ENCODE measurements around the gene CACNA1B. TPM values are rescaled to one million over a fixed set of nuclear protein-coding genes. Genes with fewer than 3 reads are reported as not detected.
A peak's percentile ranks its signal among the peaks of the same experiment; 100 is the strongest.
"Not testable (repeated sequence)": the region's sequence is repeated elsewhere in the genome, so short reads cannot be mapped to it uniquely, and the experiment has no call there.

CACNA1B gene
- 0.03 and 0.05 TPM in 2 replicates for polyA plus RNA-seq (2012; rRNA removed)
- polyA plus RNA-seq (2012; cell fraction: cytosol; rRNA removed) = 0.05 and 0.16 TPM in 2 replicates
- 0.17 and 0.28 TPM in 2 replicates for polyA plus RNA-seq (2012; cell fraction: nucleus; rRNA removed)

DNA sequence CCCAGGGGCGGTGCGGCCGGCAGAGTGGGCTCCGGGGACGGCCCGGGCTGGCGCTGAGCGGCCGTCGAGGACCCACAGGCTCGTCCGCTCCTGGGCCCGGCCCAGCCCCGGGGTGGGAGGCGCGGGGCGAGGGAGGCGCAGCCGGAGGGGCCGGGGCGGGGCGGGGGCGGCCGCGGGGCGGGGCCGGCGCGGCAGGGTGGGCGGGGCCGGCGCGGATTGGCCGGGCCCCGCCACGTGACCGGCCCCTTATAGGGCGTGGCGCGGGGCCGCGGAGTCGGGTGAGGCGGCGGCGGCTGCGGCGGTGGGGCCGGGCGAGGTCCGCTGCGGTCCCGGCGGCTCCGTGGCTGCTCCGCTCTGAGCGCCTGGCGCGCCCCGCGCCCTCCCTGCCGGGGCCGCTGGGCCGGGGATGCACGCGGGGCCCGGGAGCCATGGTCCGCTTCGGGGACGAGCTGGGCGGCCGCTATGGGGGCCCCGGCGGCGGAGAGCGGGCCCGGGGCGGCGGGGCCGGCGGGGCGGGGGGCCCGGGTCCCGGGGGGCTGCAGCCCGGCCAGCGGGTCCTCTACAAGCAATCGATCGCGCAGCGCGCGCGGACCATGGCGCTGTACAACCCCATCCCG is at the start of gene CACNA1B:
CACNA1B (plus strand) TSS at position 277 of the 617 bp plus-strand sequence; CDS start at position 429, 152 bp downstream.
- H3K36me3 ChIP-seq (replicated peaks in 1 of 2; ENCODE audit: control insufficient read depth in 1 of 2, insufficient read depth in 2 of 2, low read length in 1 of 2); H3K27ac ChIP-seq (ENCODE audit: low read depth in 2 of 2, low read length in 1 of 2); POLR2A ChIA-PET; H2AFZ ChIP-seq (ENCODE audit: low read depth); H4K20me1 ChIP-seq (ENCODE audit: insufficient read depth); H3F3A ChIP-seq (replicated peaks; ENCODE audit: insufficient read depth); H3K27me3 ChIP-seq (ENCODE audit: insufficient read depth); H3K9me2 ChIP-seq; H3K9me3 ChIP-seq; H3K9ac ChIP-seq; H3K79me2 ChIP-seq (ENCODE audit: insufficient read depth): not testable (repeated sequence)
- peak; percentile 99 for DNase-seq
- 26% methylated on average over 36 of the region's 95 CpGs for WGBS (ENCODE audit: low lambda C conversion rate)
- Histone ChIP-seq H3K4me2 (0 out of 2 replicates have a peak within 1 kb of the TSS, but pooled peaks have one; percentile 28), H3K4me1 (ENCODE audit: control insufficient read depth in 1 of 2, insufficient read depth in 2 of 2, low read depth in 1 of 2, low read length in 1 of 2) (peaks cover 0 to 13% of the 10 kb centered on the region in 2 experiments; a peak in 1 of 4 replicates), H3K4me3 (ENCODE audit: low read depth in 2 of 2, low read length in 1 of 2) (peak within 1 kb of the TSS in 1 of 2 experiments; percentile 50; a peak in 2 of 4 replicates)
- TF ChIP-seq, protein P1, sequence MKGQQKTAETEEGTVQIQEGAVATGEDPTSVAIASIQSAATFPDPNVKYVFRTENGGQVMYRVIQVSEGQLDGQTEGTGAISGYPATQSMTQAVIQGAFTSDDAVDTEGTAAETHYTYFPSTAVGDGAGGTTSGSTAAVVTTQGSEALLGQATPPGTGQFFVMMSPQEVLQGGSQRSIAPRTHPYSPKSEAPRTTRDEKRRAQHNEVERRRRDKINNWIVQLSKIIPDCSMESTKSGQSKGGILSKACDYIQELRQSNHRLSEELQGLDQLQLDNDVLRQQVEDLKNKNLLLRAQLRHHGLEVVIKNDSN (IDR thresholded peaks at IDR 0.05; ENCODE audit: borderline replicate concordance, low read depth) = peak; percentile 27; the same call in 1 of the 2 replicates
- TF ChIP-seq USF2 (IDR thresholded peaks at IDR 0.05; ENCODE audit: borderline replicate concordance, low read depth, low read length) = peak; percentile 29; the same call in 1 of the 2 replicates
- CTCF ChIA-PET = interaction anchor here (0.6 to 1.0 kb wide), 2 partner anchors 8 to 12 kb away, joined by 3 to 4 read pairs; no protein-coding TSS in a partner anchor

DNA sequence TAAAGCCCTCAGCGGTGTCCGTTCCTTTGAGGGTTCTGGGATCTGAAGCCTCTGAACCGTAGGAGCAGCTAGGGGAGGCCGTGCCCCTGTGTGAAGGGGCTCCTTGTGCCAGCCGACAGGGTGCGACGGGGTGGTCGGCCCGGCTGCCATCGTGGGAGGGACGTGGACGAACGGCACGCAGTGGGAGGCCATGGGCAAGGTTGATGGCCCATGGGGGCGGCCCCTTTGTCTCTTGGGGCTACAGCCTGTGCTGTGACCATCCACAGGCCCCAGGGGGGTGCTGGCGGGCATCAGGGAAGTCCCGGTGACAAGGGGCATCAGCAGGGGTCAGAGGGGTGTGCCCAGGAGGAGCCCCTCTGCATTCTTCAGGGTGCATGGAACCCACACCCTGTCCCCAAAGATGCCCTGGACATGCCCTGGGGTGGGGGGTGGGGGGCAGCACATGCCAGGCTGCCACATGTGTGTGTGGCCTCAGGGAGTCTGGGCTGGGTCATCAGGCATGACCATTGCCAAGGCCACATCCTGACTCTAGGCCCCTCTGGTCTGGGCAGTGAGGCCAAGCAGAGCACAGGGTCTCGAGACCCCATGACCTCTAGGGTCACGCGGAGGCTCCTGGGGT is 49.6 kb upstream of the CACNA1B start:
- no peak for DNase-seq
- POLR2A ChIA-PET = no interaction called here
- CTCF ChIA-PET = no interaction called here
- Histone ChIP-seq H3K9ac (no peak overlapping the region), H3K4me2 (no peak overlapping the region), H3K4me1 (ENCODE audit: control insufficient read depth in 1 of 2, insufficient read depth in 2 of 2, low read depth in 1 of 2, low read length in 1 of 2) (no peaks in the 10 kb centered on the region; a peak in 1 of 4 replicates), H3K79me2 (ENCODE audit: insufficient read depth) (peaks cover 8% of the 10 kb centered on the region; the same call in 1 of the 2 replicates), H4K20me1 (ENCODE audit: insufficient read depth) (peaks cover 24% of the 10 kb centered on the region; the same call in 1 of the 2 replicates), H3K27me3 (ENCODE audit: insufficient read depth) (no peaks in the 10 kb centered on the region), H2AFZ (ENCODE audit: low read depth) (no peak overlapping the region), H3K4me3 (ENCODE audit: low read depth in 2 of 2, low read length in 1 of 2) (no peak overlapping the region), H3F3A (replicated peaks; ENCODE audit: insufficient read depth) (no peaks in the 10 kb centered on the region), H3K27ac (ENCODE audit: low read depth in 2 of 2, low read length in 1 of 2) (no peak overlapping the region; a peak in 1 of 4 replicates), H3K36me3 (replicated peaks in 1 of 2; ENCODE audit: control insufficient read depth in 1 of 2, insufficient read depth in 2 of 2, low read length in 1 of 2) (peaks cover 26 to 51% of the 10 kb centered on the region in 2 experiments), H3K9me2 (no peaks in the 10 kb centered on the region), H3K9me3 (no peaks in the 10 kb centered on the region)
- 94% methylated on average over 12 of the region's 20 CpGs for WGBS (ENCODE audit: low lambda C conversion rate)
- TF ChIP-seq EP300 (IDR thresholded peaks at IDR 0.05; ENCODE audit: borderline replicate concordance in 1 of 2, low read depth in 1 of 2, low read length in 1 of 2) (no peak), USF2 (IDR thresholded peaks at IDR 0.05; ENCODE audit: borderline replicate concordance, low read depth, low read length) (no peak), CHD2 (IDR thresholded peaks at IDR 0.05; ENCODE audit: low read length, partially characterized antibody) (no peak), TAF1 (IDR thresholded peaks at IDR 0.05; ENCODE audit: borderline replicate concordance, low read depth, low read length) (no peak), RXRA (IDR thresholded peaks at IDR 0.05; ENCODE audit: borderline replicate concordance, low read depth) (no peak)
- TF ChIP-seq, protein P1 (IDR thresholded peaks at IDR 0.05; ENCODE audit: borderline replicate concordance, low read depth) = no peak

Measured in SK-N-SH (cell line).